GM10248 (cell line): ENCODE measurements around the gene COPS4.
"Not testable (repeated sequence)": the region's sequence is repeated elsewhere in the genome, so short reads cannot be mapped to it uniquely, and the experiment has no call there.

Experiments used
- CTCF ChIA-PET: fragments of 300-600 bp; sonication (Branson Sonifier 250); formaldehyde crosslinking; extraction: SDS; loops from one replicate; lab custom pipeline; 2021; ENCODE audit warnings: antibody characterized with exemption; lab: Yijun Ruan, JAX
- POLR2A ChIA-PET: fragments of 350-650 bp; sonication (Branson Sonifier 250); formaldehyde crosslinking; extraction: SDS; loops from one replicate; lab custom pipeline; 2020; ENCODE audit warnings: antibody characterized with exemption; lab: Yijun Ruan, JAX
- DNase-seq: peaks from one replicate; pipeline ENCODE4 v3.0.0; 2012; ENCODE audit errors: extremely low spot score
- CTCF ChIP-seq: IDR thresholded peaks from 2 replicates; pipeline ENCODE4 v1.5.1; 2012; ENCODE audit warnings: mild to moderate bottlenecking, low read depth; ENCODE audit errors: extremely low read depth, missing control alignments, control extremely low read depth

The COPS4 gene

GRCh38 chr4:83075311-83076095, 40.5 kb downstream of the COPS4 start:
- no peak for TF ChIP-seq CTCF
- ChIA-PET POLR2A (no interaction called here), CTCF (interaction anchor here (1.0 to 3.7 kb wide), 17 partner anchors 9 to 382 kb away, joined by 3 to 29 read pairs (median 4); no protein-coding TSS in a partner anchor)
- DNase-seq = no peak

GRCh38 chr4:83080561-83080960, 45.6 kb downstream of the COPS4 start:
- ChIA-PET POLR2A (no interaction called here), CTCF (interaction anchor here (1.4 kb wide), 1 partner anchor 204 kb away, joined by 3 read pairs; the partner anchor contains the start of gene COQ2)
- no peak for TF ChIP-seq CTCF
- no peak for DNase-seq

GRCh38 chr4:83082777-83083176, 47.8 kb downstream of the COPS4 start:
- DNase-seq = no peak
- no peak for TF ChIP-seq CTCF
- ChIA-PET CTCF (interaction anchor here (1.1 to 1.9 kb wide), 2 partner anchors 8 to 28 kb away, joined by 3 to 5 read pairs; no protein-coding TSS in a partner anchor), POLR2A (no interaction called here)

GRCh38 chr4:83083925-83084475, 49.0 kb downstream of the COPS4 start:
- DNase-seq = no peak
- POLR2A ChIA-PET = no interaction called here
- CTCF ChIA-PET = interaction anchor here (1.4 kb wide), 2 partner anchors 9 to 26 kb away, joined by 4 to 8 read pairs; no protein-coding TSS in a partner anchor
- no peak for TF ChIP-seq CTCF

GRCh38 chr4:83084956-83085355, 50.0 kb downstream of the COPS4 start:
- CTCF ChIA-PET = interaction anchor here (1.4 kb wide), 1 partner anchor 10 kb away, joined by 8 read pairs; no protein-coding TSS in a partner anchor
- DNase-seq, POLR2A ChIA-PET: not testable (repeated sequence)

- ChIA-PET POLR2A (no interaction called here), CTCF (interaction anchor here (1.3 to 1.9 kb wide), 3 partner anchors 11 to 23 kb away, joined by 3 to 6 read pairs (median 4); no protein-coding TSS in a partner anchor)
- no peak for DNase-seq
- TF ChIP-seq CTCF = no peak
Observed at GRCh38 chr4:83089410-83090157, 54.6 kb downstream of the COPS4 start.
